Mesenteric fat pad (tissue), 1 donor: ENCODE data around the gene MAST3. TPM values are rescaled to one million over a fixed set of nuclear protein-coding genes. Genes with fewer than 3 reads are reported as not detected.
A peak's percentile ranks its signal among the peaks of the same experiment; 100 is the strongest.

Experiments
- DNase-seq: peaks from one replicate; pipeline ENCODE4 v3.0.0-alpha.2; 2020; ENCODE audit warnings: low spot score
- total RNA-seq: library from RNA; stranded (reverse); fragmentation: NEBNext Ultra II Directional; extraction: Animal tissue kit (Norgen Biotek cat#: 25700); gene quantifications from one replicate; pipeline ENCODE4 v1.2.1, GENCODE V29; 2021
- donor health status: DM: yes; HTN: yes; CAD: no.

MAST3 gene
- total RNA-seq, 1 donor from 2014 or later = 19.1 TPM

DNA sequence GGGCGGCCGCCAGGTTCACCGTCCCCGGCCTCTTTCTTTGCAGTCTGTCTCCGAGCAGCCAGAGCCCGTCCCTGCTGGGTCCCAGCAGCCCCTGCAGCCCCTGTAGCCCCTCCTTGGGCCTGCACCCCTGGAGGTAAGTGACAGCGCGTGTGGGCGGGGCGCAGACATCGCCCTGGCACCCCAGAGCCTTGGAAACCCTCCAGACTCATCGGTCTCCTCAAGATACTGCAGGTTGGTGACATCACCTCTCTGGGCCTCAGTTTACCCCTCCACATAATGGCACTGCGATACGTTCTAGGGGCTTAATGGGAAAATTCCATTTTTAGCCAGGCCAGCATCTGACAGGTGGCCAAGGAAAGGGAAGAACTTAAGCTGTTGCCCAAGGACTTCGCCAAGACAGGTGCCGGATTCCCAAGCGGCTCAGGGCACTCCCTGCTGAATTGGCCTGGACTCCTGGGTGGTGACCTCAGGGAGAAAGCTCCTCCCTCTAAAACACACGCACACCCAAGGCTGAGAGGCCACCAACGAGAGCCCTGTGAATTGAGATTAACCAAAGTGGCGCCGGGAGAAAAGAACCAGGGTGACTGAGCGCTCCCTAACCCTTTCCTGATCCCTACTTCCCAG lies 13.1 kb downstream of the MAST3 start:
- DNase-seq = no peak

GRCh38 chr19:18112989-18113478 lies 15.5 kb downstream of the MAST3 start:
- no peak for DNase-seq

DNA sequence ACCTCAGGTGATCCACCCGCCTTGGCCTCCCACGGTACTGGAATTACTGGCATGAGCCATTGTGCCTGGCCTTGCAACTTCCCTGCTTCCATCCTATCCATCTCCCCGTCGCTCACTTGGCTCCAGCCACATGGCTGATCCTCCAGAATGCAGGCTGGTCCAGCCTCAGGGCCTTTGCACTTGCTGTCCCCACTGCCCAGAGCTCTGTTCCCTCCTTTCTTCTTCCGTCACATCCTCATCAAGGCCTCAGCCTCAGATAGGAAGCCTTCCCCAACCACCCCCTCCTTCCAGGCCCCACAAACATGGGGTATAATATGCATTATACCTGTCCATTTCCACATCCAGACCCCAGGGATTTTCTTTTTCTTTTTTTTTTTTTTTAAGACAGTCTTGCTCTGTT lies 16.2 kb downstream of the MAST3 start:
- no peak for DNase-seq

GRCh38 chr19:18114483-18114882 lies 16.9 kb downstream of the MAST3 start:
- DNase-seq = no peak

- DNase-seq = no peak
These were observed 19.8 kb downstream of the MAST3 start for GRCh38 chr19:18117364-18117691.

GRCh38 chr19:18117692-18118378 lies 20.3 kb downstream of the MAST3 start:
- peak; percentile 98 for DNase-seq

DNA sequence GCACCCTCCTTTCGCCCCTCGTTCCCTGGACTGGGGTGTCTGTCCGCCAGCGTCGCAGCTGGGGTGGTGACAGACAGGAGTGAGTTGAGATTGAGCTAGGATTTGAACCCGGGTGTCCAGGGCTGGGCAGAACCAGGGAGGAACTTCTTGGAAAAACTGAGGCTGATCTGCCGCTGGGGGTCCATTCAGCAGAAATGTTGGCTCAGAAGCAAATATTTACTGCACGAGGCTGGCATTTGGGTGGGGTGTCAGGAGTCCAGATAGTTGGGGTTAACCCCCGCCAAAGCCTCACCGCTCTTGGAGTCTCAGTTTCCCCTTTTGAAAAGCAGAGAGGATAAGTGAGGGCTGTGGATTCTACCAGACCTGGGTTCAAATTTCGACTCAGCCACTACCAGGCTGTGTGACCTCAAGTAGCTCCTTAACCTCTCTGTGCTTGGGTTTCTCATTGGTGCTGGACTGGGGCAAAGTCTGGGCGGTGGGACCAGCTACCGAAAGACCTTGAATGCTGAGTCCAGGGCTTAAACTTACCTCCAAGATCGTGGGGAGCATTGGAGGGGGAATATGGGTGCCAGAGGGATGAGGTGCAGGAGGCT lies 20.9 kb downstream of the MAST3 start:
- no peak for DNase-seq

DNA sequence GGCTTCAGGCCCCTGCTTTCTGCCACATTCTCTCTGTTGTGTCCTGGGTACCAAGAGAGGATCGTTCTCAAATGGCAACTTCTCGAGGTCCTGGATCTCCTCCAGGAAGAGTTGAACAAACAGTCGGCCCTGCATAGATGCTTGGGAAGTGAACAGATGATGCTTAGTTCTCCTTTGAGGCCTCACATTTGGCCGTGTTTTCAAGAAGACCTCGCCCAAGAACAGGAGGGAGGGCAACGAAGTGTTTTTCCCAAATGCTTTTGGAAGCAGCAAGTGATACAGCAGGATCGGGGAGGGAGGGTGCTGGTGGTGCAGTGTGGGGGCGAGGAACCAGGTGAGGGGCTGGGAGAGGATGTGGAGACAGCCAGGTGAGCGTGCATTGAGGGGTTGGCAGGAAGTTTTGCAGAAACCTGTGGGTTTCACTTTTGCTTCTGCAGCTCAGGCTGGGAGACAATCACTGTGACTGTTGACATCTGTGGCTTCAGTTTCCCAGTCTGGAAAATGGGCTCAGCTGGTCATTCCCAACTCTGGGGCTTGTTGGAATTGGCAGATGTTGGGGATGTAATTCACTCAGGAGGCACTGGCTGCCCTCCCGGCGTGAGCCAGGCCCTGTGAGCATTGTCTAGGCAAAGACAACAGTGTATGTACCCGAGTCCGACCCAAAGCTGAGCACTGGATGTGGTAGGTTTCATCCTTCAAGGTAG lies 21.6 kb downstream of the MAST3 start:
- no peak for DNase-seq

GRCh38 chr19:18119717-18120105 lies 22.1 kb downstream of the MAST3 start:
- no peak for DNase-seq

DNA sequence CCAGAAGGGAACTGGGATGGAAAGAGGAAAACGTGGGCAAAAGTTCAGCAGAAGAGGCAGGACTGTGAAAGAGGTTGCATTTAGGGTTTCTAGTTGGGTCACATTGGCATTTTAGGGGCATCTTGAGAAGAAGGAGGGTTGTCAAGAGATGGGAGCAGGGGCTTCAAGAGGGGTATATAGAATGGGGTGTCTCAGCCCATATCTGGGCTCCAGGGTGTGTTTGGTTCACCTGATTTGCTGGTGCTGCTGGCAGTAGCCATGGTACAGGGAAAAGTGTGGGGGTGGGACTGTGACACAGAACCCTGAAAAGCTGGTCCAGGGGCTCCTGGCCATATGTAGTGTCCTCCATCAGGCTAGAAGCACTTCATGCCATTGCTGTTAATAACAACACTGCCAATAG lies 22.5 kb downstream of the MAST3 start:
- no peak for DNase-seq

DNA sequence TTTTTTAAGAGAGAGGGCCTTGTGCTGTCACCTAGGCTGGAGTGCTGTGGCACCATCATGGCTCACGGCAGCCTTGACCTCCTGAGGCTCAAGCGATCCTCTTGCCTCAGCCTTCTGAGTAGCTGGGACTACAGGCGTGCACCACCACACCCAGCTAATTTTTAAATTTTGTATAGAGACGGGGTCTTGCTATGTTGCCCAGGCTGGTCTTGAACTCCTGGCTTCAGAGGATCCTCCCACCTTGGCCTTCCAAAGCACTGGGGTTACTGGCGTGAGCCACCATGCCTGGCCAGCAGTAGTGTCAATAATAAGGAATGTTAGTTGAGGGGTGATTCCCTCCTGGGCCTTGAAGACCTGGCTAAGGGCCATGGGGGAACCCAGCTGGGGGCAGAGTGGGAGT lies 23.6 kb downstream of the MAST3 start:
- DNase-seq = no peak

GRCh38 chr19:18122424-18122823 lies 24.8 kb downstream of the MAST3 start:
- DNase-seq = no peak

- DNase-seq = no peak
These were observed 25.6 kb downstream of the MAST3 start for GRCh38 chr19:18122860-18123795.

- no peak for DNase-seq
These were observed 26.2 kb downstream of the MAST3 start for GRCh38 chr19:18123819-18124218.

- no peak for DNase-seq
These were observed 28.5 kb downstream of the MAST3 start for GRCh38 chr19:18126097-18126496.

DNA sequence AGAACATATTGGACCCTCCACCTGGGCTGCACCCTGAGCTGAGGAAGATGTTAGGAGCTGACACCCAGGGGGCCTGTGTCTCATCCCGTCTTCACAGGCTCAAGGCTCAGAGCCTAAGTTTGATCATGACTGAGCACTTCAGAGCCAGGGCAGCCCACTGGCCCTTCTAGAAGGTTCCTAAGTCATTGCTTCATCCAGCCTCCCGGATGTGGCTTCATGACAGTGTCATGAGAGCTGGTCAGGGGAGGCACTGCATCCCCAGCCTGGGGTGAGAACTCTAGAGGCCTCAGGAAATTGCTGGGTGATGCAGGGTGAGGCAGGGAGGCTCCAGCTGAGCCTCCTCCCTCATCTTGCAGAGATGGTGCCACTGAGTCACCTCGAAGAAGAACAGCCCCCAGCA lies 30.5 kb downstream of the MAST3 start:
- no peak for DNase-seq

GRCh38 chr19:18128805-18129204 lies 31.2 kb downstream of the MAST3 start:
- DNase-seq = no peak

- no peak for DNase-seq
These were observed 33.1 kb downstream of the MAST3 start for GRCh38 chr19:18130523-18131242.

DNA sequence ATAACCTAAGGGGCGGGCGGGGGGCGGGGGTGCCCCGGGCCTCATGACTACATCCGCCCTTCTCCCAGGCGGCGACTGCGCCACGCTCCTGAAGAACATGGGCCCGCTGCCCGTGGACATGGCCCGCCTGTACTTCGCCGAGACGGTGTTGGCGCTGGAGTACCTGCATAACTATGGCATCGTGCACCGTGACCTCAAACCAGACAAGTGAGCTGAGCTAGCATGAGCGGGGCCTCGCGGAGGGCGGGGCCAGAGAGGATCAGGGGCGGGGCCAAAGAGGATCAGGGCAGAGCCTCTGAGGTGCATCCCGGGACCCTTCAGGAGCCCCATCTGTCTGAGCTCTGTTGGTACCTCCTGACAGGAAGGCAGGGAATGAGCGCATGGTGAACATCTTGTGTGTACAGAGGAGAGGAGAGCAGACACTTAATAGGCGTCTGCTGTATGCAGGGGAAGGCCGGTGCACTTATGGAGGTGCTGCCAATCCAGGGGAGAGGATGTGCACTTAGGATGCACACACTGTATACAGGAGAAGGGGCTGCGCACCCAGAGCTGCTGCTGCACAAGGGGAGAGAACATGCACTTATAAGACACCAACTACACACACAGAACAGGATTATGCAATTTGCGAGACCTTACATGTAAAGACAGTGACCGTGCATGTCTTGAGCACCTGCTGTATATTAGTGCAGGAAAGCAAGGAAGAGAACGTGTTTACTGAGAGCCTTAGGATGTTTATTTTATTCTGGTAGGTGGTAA lies 34.4 kb downstream of the MAST3 start:
- DNase-seq = no peak
